GM18873 (cell line): ENCODE measurements around the gene KCNH6.

Experiments used
- ATAC-seq: cut with Tn5 transposase; IDR thresholded peaks from one replicate; pipeline ENCODE4 v1.9.1; 2021; ENCODE audit warnings: mild to moderate bottlenecking, moderate library complexity, moderate number of reproducible peaks; ENCODE audit not compliant: unreplicated experiment, low FRiP score

The KCNH6 gene

GRCh38 chr17:63592797-63593196 is 69.6 kb downstream of the KCNH6 start:
- no peak for ATAC-seq

- no peak for ATAC-seq
Observed at GRCh38 chr17:63595132-63595531, 72.0 kb downstream of the KCNH6 start.
